GM12878 (cell line): ENCODE measurements around the gene LMTK3. TPM values are rescaled to one million over a fixed set of nuclear protein-coding genes. Genes with fewer than 3 reads are reported as not detected.

ENCODE experiments used
- BCLAF1 ChIP-seq: fragments of 450-650 bp; IDR thresholded peaks from 2 replicates; pipeline ENCODE4 v1.6.1; 2017; ENCODE audit warnings: antibody characterized with exemption, mild to moderate bottlenecking, moderate library complexity
- EED ChIP-seq: sonication (generic); IDR thresholded peaks from 2 replicates; pipeline ENCODE4 v1.6.1; 2016; ENCODE audit warnings: antibody characterized with exemption, low read depth
- NFIC ChIP-seq: IDR thresholded peaks from 2 replicates; pipeline ENCODE4 v1.6.1; 2012; ENCODE audit warnings: low read depth, mild to moderate bottlenecking, inconsistent platforms, low read length, moderate library complexity
- NFYB ChIP-seq: IDR thresholded peaks from 2 replicates; pipeline ENCODE4 v1.6.1; 2011; ENCODE audit warnings: low read depth, mild to moderate bottlenecking, low read length, improper control_type of control experiment, moderate library complexity; ENCODE audit not compliant: insufficient read depth
- SUPT20H ChIP-seq: IDR thresholded peaks from 2 replicates; pipeline ENCODE4 v1.6.1; 2011; ENCODE audit warnings: low read depth, mild to moderate bottlenecking, low read length, moderate library complexity, borderline replicate concordance; ENCODE audit not compliant: control insufficient read depth
- polyA plus RNA-seq, 11 experiments: library from polyadenylated mRNA; depleted of rRNA in 4 of 11; unstranded in 6 of 11; stranded (reverse) in 5 of 11; fragments of >200 nt; fragmentation: Nextera tagmentation in 4 of 11; fragmentation: Illumina TruSeq in 1 of 11; extraction: Ambion mirVana in 4 of 11; extraction: Trizol in 1 of 11; gene quantifications; 1 replicate in 1 of 11; 2 replicates in 10 of 11; pipeline versions ENCODE4 v1.2.1 to v1.2.3, GENCODE V29; 2011 to 2016; ENCODE audit warnings: inconsistent platforms in 2 of 11, missing spikeins in 2 of 11, low read depth in 1 of 11
- total RNA-seq, 4 experiments: library from RNA; depleted of rRNA in 3 of 4; stranded (reverse); fragments of >200 nt in 3 of 4; fragmentation: Illumina TruSeq in 1 of 4; extraction: Trizol in 1 of 4; gene quantifications; 2 replicates each; pipeline versions ENCODE4 v1.2.1 to v1.2.3, GENCODE V29; 2013 to 2021
- TF ChIP-seq, protein P1 (sequence below), 3 experiments: IDR thresholded peaks in 2 of 3; conservative IDR thresholded peaks in 1 of 3; 2 replicates each; pipeline ENCODE4 v1.5.1; 2011; ENCODE audit warnings: low read depth in 3 of 3, low read length in 3 of 3, mild to moderate bottlenecking in 3 of 3, control low read depth in 2 of 3, moderate library complexity in 2 of 3, inconsistent platforms in 1 of 3, mixed read lengths in 1 of 3; ENCODE audit not compliant: control insufficient read depth in 2 of 3, insufficient read depth in 1 of 3; ENCODE audit errors: extremely low read depth in 1 of 3
- TF ChIP-seq, protein P2 (sequence below): IDR thresholded peaks from 2 replicates; pipeline ENCODE4 v1.6.1; 2011; ENCODE audit warnings: low read depth, low read length, improper control_type of control experiment, borderline replicate concordance

LMTK3 gene
- total and polyA plus RNA-seq, 10 of the 15 experiments (the other 5 are each of a cell fraction or from before 2014, with no cell fraction given): under 0.01 to 0.28 (median 0.04) TPM; not detected in 3

DNA sequence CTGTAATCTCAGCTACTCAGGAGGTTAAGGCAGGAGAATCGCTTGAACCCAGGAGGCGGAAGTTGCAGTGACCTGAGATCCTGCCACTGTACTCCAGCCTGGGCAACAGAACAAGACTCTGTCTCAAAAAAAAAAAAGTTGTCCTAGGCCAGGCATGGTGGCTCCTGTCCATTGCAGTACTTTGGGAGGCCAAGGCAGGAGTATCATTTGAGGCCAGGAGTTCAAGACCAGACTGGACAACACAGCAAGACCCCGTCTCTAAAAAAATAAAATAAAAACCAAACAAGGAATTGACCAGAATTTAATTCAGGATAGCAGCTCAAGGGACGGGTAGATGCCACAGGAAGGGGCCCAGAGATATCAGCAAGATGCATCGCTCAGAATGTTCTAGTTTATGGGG, 45.2 kb upstream of the LMTK3 start (continued):
- TF ChIP-seq BCLAF1: no peak
- no peak for TF ChIP-seq NFIC
- no peak for TF ChIP-seq NFYB
- no peak for TF ChIP-seq SUPT20H
- TF ChIP-seq, protein P1, sequence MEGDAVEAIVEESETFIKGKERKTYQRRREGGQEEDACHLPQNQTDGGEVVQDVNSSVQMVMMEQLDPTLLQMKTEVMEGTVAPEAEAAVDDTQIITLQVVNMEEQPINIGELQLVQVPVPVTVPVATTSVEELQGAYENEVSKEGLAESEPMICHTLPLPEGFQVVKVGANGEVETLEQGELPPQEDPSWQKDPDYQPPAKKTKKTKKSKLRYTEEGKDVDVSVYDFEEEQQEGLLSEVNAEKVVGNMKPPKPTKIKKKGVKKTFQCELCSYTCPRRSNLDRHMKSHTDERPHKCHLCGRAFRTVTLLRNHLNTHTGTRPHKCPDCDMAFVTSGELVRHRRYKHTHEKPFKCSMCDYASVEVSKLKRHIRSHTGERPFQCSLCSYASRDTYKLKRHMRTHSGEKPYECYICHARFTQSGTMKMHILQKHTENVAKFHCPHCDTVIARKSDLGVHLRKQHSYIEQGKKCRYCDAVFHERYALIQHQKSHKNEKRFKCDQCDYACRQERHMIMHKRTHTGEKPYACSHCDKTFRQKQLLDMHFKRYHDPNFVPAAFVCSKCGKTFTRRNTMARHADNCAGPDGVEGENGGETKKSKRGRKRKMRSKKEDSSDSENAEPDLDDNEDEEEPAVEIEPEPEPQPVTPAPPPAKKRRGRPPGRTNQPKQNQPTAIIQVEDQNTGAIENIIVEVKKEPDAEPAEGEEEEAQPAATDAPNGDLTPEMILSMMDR (IDR thresholded peaks at IDR 0.05 in 2 of 3, conservative IDR thresholded peaks at IDR 0.05 in 1 of 3; ENCODE audit: control insufficient read depth in 2 of 3, extremely low read depth in 1 of 3, insufficient read depth in 1 of 3, low read depth in 3 of 3, low read length in 3 of 3): no peak
- TF ChIP-seq EED: no peak
- TF ChIP-seq, protein P2, sequence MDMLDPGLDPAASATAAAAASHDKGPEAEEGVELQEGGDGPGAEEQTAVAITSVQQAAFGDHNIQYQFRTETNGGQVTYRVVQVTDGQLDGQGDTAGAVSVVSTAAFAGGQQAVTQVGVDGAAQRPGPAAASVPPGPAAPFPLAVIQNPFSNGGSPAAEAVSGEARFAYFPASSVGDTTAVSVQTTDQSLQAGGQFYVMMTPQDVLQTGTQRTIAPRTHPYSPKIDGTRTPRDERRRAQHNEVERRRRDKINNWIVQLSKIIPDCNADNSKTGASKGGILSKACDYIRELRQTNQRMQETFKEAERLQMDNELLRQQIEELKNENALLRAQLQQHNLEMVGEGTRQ: no peak
- TF ChIP-seq, all 136 proteins: peak for 0
